Glutamatergic neuron (in vitro differentiated cells): ENCODE results near the gene GPR162. TPM values are rescaled to one million over a fixed set of nuclear protein-coding genes. Genes with fewer than 3 reads are reported as not detected.

Experiments used
- DNase-seq: peaks from one replicate; pipeline ENCODE4 v3.0.0; 2022
- H3K27ac Mint-ChIP-seq: one replicate; pipeline ENCODE4 v1.8.0; 2020; ENCODE audit warnings: mild to moderate bottlenecking, mixed read lengths, inconsistent platforms; ENCODE audit not compliant: unreplicated experiment
- H3K27me3 Mint-ChIP-seq: one replicate; pipeline ENCODE4 v1.8.0; 2020; ENCODE audit warnings: mild to moderate bottlenecking, moderate library complexity, mixed read lengths, inconsistent platforms; ENCODE audit not compliant: unreplicated experiment
- H3K36me3 Mint-ChIP-seq: one replicate; pipeline ENCODE4 v1.8.0; 2020; ENCODE audit warnings: mild to moderate bottlenecking, mixed read lengths, inconsistent platforms; ENCODE audit not compliant: unreplicated experiment
- H3K4me1 Mint-ChIP-seq: one replicate; pipeline ENCODE4 v1.8.0; 2020; ENCODE audit warnings: mild to moderate bottlenecking, low read depth, mixed read lengths, inconsistent platforms; ENCODE audit not compliant: unreplicated experiment
- H3K4me3 Mint-ChIP-seq: one replicate; pipeline ENCODE4 v1.8.0; 2020; ENCODE audit warnings: mild to moderate bottlenecking, mixed read lengths, inconsistent platforms; ENCODE audit not compliant: unreplicated experiment
- H3K9me3 Mint-ChIP-seq: one replicate; pipeline ENCODE4 v1.8.0; 2020; ENCODE audit warnings: mild to moderate bottlenecking, moderate library complexity, mixed read lengths, inconsistent platforms; ENCODE audit not compliant: unreplicated experiment
- CTCF ChIP-seq: fragments of 200-600 bp; sonication (generic); IDR thresholded peaks from one replicate; pipeline ENCODE4 v1.5.0; 2021; ENCODE audit not compliant: partially characterized antibody, unreplicated experiment
- total RNA-seq: library from RNA; stranded (reverse); fragmentation: NEBNext Ultra II Directional; extraction: Animal tissue kit (Norgen Biotek cat#: 25700); gene quantifications from one replicate; pipeline ENCODE4 v1.2.1, GENCODE V29; 2021; ENCODE audit not compliant: unreplicated experiment

GPR162 gene
- total RNA-seq, 1 donor from 2014 or later, result 145 TPM

GRCh38 chr12:6782850-6783566, 38.6 kb upstream of the GPR162 start:
- peaks cover 12% of the 10 kb centered on the region for H3K27me3 Mint-ChIP-seq
- peaks cover 27% of the 10 kb centered on the region for H3K4me1 Mint-ChIP-seq

GRCh38 chr12:6783828-6784227, 37.8 kb upstream of the GPR162 start:
- no peak for DNase-seq
- Mint-ChIP-seq H3K36me3 (no peaks in the 10 kb centered on the region), H3K9me3 (peaks cover 10% of the 10 kb centered on the region), H3K27me3 (peaks cover 6% of the 10 kb centered on the region), H3K27ac (no peak overlapping the region), H3K4me3 (no peak overlapping the region), H3K4me1 (peaks cover 18% of the 10 kb centered on the region)
- no peak for TF ChIP-seq CTCF

More at GRCh38 chr12:6782850-6783566, 38.6 kb upstream of the GPR162 start:
- TF ChIP-seq CTCF, result no peak
- Mint-ChIP-seq H3K27ac (no peak overlapping the region), H3K9me3 (peaks cover 15% of the 10 kb centered on the region), H3K36me3 (no peaks in the 10 kb centered on the region), H3K4me3 (no peak overlapping the region)
- no peak for DNase-seq

- Mint-ChIP-seq H3K9me3 (peaks cover 5% of the 10 kb centered on the region), H3K27ac (no peak overlapping the region), H3K4me3 (no peak overlapping the region), H3K4me1 (peaks cover 15% of the 10 kb centered on the region), H3K36me3 (no peaks in the 10 kb centered on the region), H3K27me3 (peaks cover 5% of the 10 kb centered on the region)
- TF ChIP-seq CTCF, result no peak
- no peak for DNase-seq
Measured at GRCh38 chr12:6784296-6784695, 37.3 kb upstream of the GPR162 start.

- Mint-ChIP-seq H3K9me3 (peaks cover 2% of the 10 kb centered on the region), H3K27ac (no peak overlapping the region), H3K27me3 (peaks cover 5% of the 10 kb centered on the region), H3K4me3 (no peak overlapping the region), H3K36me3 (no peaks in the 10 kb centered on the region), H3K4me1 (peaks cover 11% of the 10 kb centered on the region)
- no peak for TF ChIP-seq CTCF
- no peak for DNase-seq
Measured at GRCh38 chr12:6784761-6785160, 36.9 kb upstream of the GPR162 start.

GRCh38 chr12:6786416-6787094, 35.1 kb upstream of the GPR162 start:
- Mint-ChIP-seq H3K36me3 (no peaks in the 10 kb centered on the region), H3K9me3 (peaks cover 1% of the 10 kb centered on the region), H3K27me3 (peaks cover 5% of the 10 kb centered on the region), H3K4me3 (no peak overlapping the region), H3K27ac (no peak overlapping the region), H3K4me1 (peaks cover 9% of the 10 kb centered on the region)
- TF ChIP-seq CTCF, result no peak
- no peak for DNase-seq
